ENCODE data around the gene SLC6A13.

Gene SLC6A13

GRCh38 chr12:227923-228845 is 34.5 kb downstream of the SLC6A13 start:
- TF ChIP-seq CTCF (IDR thresholded peaks at IDR 0.05): no peak
- no peak overlapping the region for H3K4me3 ChIP-seq
- DNase-seq (ENCODE audit: low spot score): peak; percentile 62
- H3K27ac ChIP-seq: no peak overlapping the region

- H3K4me3 ChIP-seq: no peak overlapping the region
- H3K27ac ChIP-seq: no peak overlapping the region
- peak; percentile 52 for DNase-seq (ENCODE audit: low spot score)
- TF ChIP-seq CTCF (IDR thresholded peaks at IDR 0.05): no peak
Measured at GRCh38 chr12:227286-227915, 35.2 kb downstream of the SLC6A13 start.

GRCh38 chr12:226401-226800 is 36.2 kb downstream of the SLC6A13 start:
- peak; percentile 68 for DNase-seq (ENCODE audit: low spot score)
- TF ChIP-seq CTCF (IDR thresholded peaks at IDR 0.05): no peak
- H3K27ac ChIP-seq: no peak overlapping the region
- H3K4me3 ChIP-seq: no peak overlapping the region

- no peak overlapping the region for H3K27ac ChIP-seq
- H3K4me3 ChIP-seq: no peak overlapping the region
- no peak for TF ChIP-seq CTCF (IDR thresholded peaks at IDR 0.05)
- DNase-seq (ENCODE audit: low spot score): peak; percentile 54
Measured at GRCh38 chr12:225012-225411, 37.6 kb downstream of the SLC6A13 start.

- Histone ChIP-seq H3K4me3 (no peak overlapping the region), H3K27ac (no peak overlapping the region)
- peak; percentile 52 for DNase-seq (ENCODE audit: low spot score)
- TF ChIP-seq CTCF (IDR thresholded peaks at IDR 0.05): no peak
Measured at GRCh38 chr12:224330-224729, 38.3 kb downstream of the SLC6A13 start.

- TF ChIP-seq CTCF (IDR thresholded peaks at IDR 0.05): no peak
- Histone ChIP-seq H3K4me3 (no peak overlapping the region), H3K27ac (no peak overlapping the region)
- DNase-seq (ENCODE audit: low spot score): peak; percentile 47
Measured at GRCh38 chr12:223841-224240, 38.8 kb downstream of the SLC6A13 start.

All from coronary artery (tissue), 2 donors.